Stimulated activated CD8-positive, alpha-beta memory T cell treated with anti-CD3 and anti-CD28 coated beads, Interleukin-4, amount 100 ng/mL, for 48 hours (primary cell): ENCODE data around the gene CUL4B.
"Not testable (repeated sequence)": the region's sequence is repeated elsewhere in the genome, so short reads cannot be mapped to it uniquely, and the experiment has no call there.

Experiments
- DNase-seq: peaks from one replicate; pipeline ENCODE4 v3.0.0-alpha.2; 2020

The CUL4B gene

GRCh38 chrX:120517936-120518335, 42.8 kb downstream of the CUL4B start:
- no peak for DNase-seq

GRCh38 chrX:120514236-120514635, 46.5 kb downstream of the CUL4B start:
- DNase-seq, result no peak

- DNase-seq, result no peak
Observed at GRCh38 chrX:120512627-120513026, 48.1 kb downstream of the CUL4B start.

- no peak for DNase-seq
Observed at GRCh38 chrX:120512222-120512621, 48.5 kb downstream of the CUL4B start.

- no peak for DNase-seq
Observed at GRCh38 chrX:120504569-120504968, 56.2 kb downstream of the CUL4B start.

GRCh38 chrX:120499301-120500072, 61.3 kb downstream of the CUL4B start:
- no peak for DNase-seq

GRCh38 chrX:120490119-120490518, 70.6 kb downstream of the CUL4B start:
- not testable (repeated sequence) for DNase-seq

GRCh38 chrX:120486786-120487185, 74.0 kb downstream of the CUL4B start:
- DNase-seq, result no peak

GRCh38 chrX:120485638-120486520, 74.9 kb downstream of the CUL4B start:
- DNase-seq, result peak; percentile 60

GRCh38 chrX:120485315-120485637, 75.5 kb downstream of the CUL4B start:
- DNase-seq, result no peak

GRCh38 chrX:120477453-120477852, 83.3 kb downstream of the CUL4B start:
- DNase-seq, result no peak

GRCh38 chrX:120476714-120477113, 84.0 kb downstream of the CUL4B start:
- no peak for DNase-seq

- DNase-seq, result not testable (repeated sequence)
Observed at GRCh38 chrX:120475447-120475846, 85.3 kb downstream of the CUL4B start.
